SU-DHL-6 (cell line): ENCODE data around the gene ARHGAP44.

Source experiments
- H2AFZ ChIP-seq: fragments of 200-600 bp; sonication (generic); 2 replicates; pipeline ENCODE4 v1.6.1; 2014; ENCODE audit warnings: low read depth, mild to moderate bottlenecking, moderate library complexity, mixed read lengths, antibody characterized with exemption, low read length; ENCODE audit not compliant: severe bottlenecking
- H3F3A ChIP-seq: fragments of 200-600 bp; shearing (Covaris generic); 2 replicates; pipeline ENCODE4 v1.6.0; 2016; ENCODE audit warnings: antibody characterized with exemption, mild to moderate bottlenecking; ENCODE audit not compliant: insufficient read depth
- H3K27ac ChIP-seq: fragments of 200-600 bp; sonication (generic); 2 replicates; pipeline ENCODE4 v1.5.1; 2016; ENCODE audit warnings: low read depth, mild to moderate bottlenecking, low read length, moderate library complexity, mixed read lengths
- H3K27me3 ChIP-seq: fragments of 200-600 bp; sonication (generic), shearing (Covaris generic); 2 replicates; pipeline ENCODE4 v1.6.0; 2014; ENCODE audit warnings: mild to moderate bottlenecking, low read length
- H3K36me3 ChIP-seq: fragments of 200-600 bp; sonication (generic); 2 replicates; pipeline ENCODE4 v1.6.1; 2014; ENCODE audit warnings: mild to moderate bottlenecking, low read length, mixed read lengths
- H3K4me2 ChIP-seq: fragments of 300-600, 200-600 bp; shearing (Covaris generic), sonication (generic); 2 replicates; pipeline ENCODE4 v1.6.0; 2014; ENCODE audit warnings: low read length, low read depth, mild to moderate bottlenecking; ENCODE audit not compliant: poor library complexity, severe bottlenecking
- H3K4me3 ChIP-seq: fragments of 200-600 bp; sonication (generic); 2 replicates; pipeline ENCODE4 v1.5.1; 2014; ENCODE audit warnings: antibody characterized with exemption, low read length, mild to moderate bottlenecking, mixed read lengths; ENCODE audit not compliant: insufficient read depth, poor library complexity, severe bottlenecking
- H3K79me2 ChIP-seq: fragments of 200-600 bp; sonication (generic); 2 replicates; pipeline ENCODE4 v1.6.1; 2014; ENCODE audit warnings: mild to moderate bottlenecking, low read length, moderate library complexity; ENCODE audit not compliant: insufficient read depth
- H3K9ac ChIP-seq: fragments of 200-600 bp; sonication (generic); 2 replicates; pipeline ENCODE4 v1.7.0; 2014; ENCODE audit warnings: mild to moderate bottlenecking, low read length
- H3K9me2 ChIP-seq: fragments of 200-600 bp; sonication (generic); replicated peaks from 2 replicates; pipeline ENCODE4 v1.6.1; 2014; ENCODE audit warnings: low read length; ENCODE audit not compliant: insufficient read depth
- H3K9me3 ChIP-seq: fragments of 200-600 bp; sonication (generic); 2 replicates; pipeline ENCODE4 v1.6.1; 2014; ENCODE audit warnings: low read length, mixed read lengths; ENCODE audit not compliant: insufficient read depth
- H4K20me1 ChIP-seq: fragments of 200-600 bp; sonication (generic); 2 replicates; pipeline ENCODE4 v1.6.1; 2014; ENCODE audit warnings: low read depth, mild to moderate bottlenecking, antibody characterized with exemption, low read length, moderate library complexity, mixed read lengths
- EZH2phosphoT487 ChIP-seq: fragments of 200-600 bp; sonication (generic), shearing (Covaris generic); conservative IDR thresholded peaks from 2 replicates; pipeline ENCODE4 v1.6.1; 2018; ENCODE audit warnings: mild to moderate bottlenecking, antibody characterized with exemption, low read length, moderate library complexity, mixed read lengths
- TF ChIP-seq, protein P1 (sequence below): fragments of 200-600 bp; sonication (generic); IDR thresholded peaks from one replicate; pipeline ENCODE4 v1.5.1; 2017; ENCODE audit warnings: antibody characterized with exemption, mild to moderate bottlenecking, low read length, moderate library complexity; ENCODE audit not compliant: insufficient read depth, poor library complexity, severe bottlenecking

The ARHGAP44 gene

DNA sequence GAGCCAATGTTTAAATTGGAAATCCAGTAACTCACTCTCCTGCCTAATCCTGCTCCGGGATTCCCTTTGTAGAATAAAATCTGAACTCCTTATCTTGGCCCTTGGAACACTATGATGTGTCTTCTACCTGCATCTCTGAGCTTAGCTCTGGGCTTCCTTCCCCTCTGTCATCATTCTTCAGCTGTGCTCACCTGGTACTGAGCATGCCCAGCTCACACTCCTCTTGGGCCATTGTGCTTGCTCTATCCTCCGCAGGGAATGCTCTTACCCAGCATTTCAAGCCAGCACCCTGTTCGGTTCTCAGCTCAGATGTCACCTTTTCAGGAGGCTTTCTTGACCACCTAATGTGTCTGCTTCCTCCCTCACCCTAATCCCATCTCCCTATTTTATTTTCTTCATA is 112.7 kb downstream of the ARHGAP44 start:
- Histone ChIP-seq H3K9ac (no peak overlapping the region), H3K9me3 (no peaks in the 10 kb centered on the region), H3F3A (no peaks in the 10 kb centered on the region), H3K27ac (no peak overlapping the region), H4K20me1 (no peaks in the 10 kb centered on the region), H3K4me3 (no peak overlapping the region), H3K36me3 (no peaks in the 10 kb centered on the region), H2AFZ (no peak overlapping the region), H3K27me3 (no peaks in the 10 kb centered on the region), H3K9me2 (no peaks in the 10 kb centered on the region), H3K4me2 (no peak overlapping the region), H3K79me2 (no peaks in the 10 kb centered on the region)
- TF ChIP-seq, protein P1, sequence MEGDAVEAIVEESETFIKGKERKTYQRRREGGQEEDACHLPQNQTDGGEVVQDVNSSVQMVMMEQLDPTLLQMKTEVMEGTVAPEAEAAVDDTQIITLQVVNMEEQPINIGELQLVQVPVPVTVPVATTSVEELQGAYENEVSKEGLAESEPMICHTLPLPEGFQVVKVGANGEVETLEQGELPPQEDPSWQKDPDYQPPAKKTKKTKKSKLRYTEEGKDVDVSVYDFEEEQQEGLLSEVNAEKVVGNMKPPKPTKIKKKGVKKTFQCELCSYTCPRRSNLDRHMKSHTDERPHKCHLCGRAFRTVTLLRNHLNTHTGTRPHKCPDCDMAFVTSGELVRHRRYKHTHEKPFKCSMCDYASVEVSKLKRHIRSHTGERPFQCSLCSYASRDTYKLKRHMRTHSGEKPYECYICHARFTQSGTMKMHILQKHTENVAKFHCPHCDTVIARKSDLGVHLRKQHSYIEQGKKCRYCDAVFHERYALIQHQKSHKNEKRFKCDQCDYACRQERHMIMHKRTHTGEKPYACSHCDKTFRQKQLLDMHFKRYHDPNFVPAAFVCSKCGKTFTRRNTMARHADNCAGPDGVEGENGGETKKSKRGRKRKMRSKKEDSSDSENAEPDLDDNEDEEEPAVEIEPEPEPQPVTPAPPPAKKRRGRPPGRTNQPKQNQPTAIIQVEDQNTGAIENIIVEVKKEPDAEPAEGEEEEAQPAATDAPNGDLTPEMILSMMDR, result no peak
- no peak for TF ChIP-seq EZH2phosphoT487

DNA sequence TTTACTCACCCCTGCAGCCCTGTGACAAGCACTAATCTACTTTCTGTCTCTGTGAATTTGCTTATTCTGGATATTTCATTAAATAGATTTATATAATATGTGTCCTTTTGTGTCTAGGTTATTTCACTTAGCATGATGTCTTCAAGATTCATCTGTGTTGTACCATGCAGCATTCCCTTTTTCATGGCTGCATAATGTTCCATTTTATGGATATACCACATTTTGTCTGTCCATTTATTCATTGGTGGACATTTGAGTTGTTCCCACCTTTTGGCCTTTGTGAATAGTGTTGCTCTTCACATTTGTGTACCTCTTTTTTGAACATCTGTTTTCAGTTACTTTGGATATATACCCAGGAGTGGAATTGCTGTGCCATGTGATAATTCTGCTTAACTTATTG is 118.2 kb downstream of the ARHGAP44 start:
- Histone ChIP-seq H3K27me3 (no peaks in the 10 kb centered on the region), H2AFZ (no peak overlapping the region), H3K4me2 (no peak overlapping the region), H4K20me1 (no peaks in the 10 kb centered on the region), H3K27ac (no peak overlapping the region), H3K4me3 (no peak overlapping the region), H3F3A (no peaks in the 10 kb centered on the region), H3K79me2 (no peaks in the 10 kb centered on the region), H3K9me2 (no peaks in the 10 kb centered on the region), H3K9me3 (no peaks in the 10 kb centered on the region), H3K36me3 (no peaks in the 10 kb centered on the region), H3K9ac (no peak overlapping the region)
- TF ChIP-seq, protein P1, result no peak
- TF ChIP-seq EZH2phosphoT487, result no peak

DNA sequence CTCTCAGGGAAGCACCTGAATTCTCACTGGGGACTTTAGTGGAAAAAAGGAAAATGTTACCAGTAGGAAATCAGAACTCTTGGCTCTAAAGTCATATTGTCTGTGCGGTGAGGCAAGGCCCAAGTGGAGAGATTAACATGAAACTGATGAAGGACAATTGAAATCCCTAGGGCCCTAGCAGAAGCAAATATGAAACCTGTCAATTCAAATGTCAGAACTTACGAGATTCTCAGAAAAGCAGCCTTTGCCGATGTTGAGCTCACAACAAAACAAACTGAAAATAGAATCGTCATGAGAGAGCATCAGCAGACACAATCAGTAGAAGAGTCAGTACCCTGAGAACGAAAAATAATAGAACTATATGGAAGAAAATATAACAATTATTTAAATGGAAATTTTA is 119.7 kb downstream of the ARHGAP44 start:
- no peaks in the 10 kb centered on the region for H3F3A ChIP-seq
- no peak for TF ChIP-seq EZH2phosphoT487
- TF ChIP-seq, protein P1, result no peak
- no peak overlapping the region for H3K4me3 ChIP-seq
- no peaks in the 10 kb centered on the region for H4K20me1 ChIP-seq
- no peak overlapping the region for H3K27ac ChIP-seq
- H3K9me2 ChIP-seq, result no peaks in the 10 kb centered on the region
- no peaks in the 10 kb centered on the region for H3K9me3 ChIP-seq
- no peaks in the 10 kb centered on the region for H3K27me3 ChIP-seq
- H3K9ac ChIP-seq, result no peak overlapping the region
- H3K79me2 ChIP-seq, result no peaks in the 10 kb centered on the region
- H3K4me2 ChIP-seq, result no peak overlapping the region
- no peaks in the 10 kb centered on the region for H3K36me3 ChIP-seq
- no peak overlapping the region for H2AFZ ChIP-seq
